Stimulated activated CD4-positive, alpha-beta T cell treated with anti-CD3 and anti-CD28 coated beads, Interleukin-12 subunit alpha, Interleukin-12 subunit beta, amount 100 ng/mL, for 48 hours (primary cell): Measurements from ENCODE around the gene ZNF107.
"Not testable (repeated sequence)": the region's sequence is repeated elsewhere in the genome, so short reads cannot be mapped to it uniquely, and the experiment has no call there.

Source experiments
- DNase-seq, 3 donors: peaks; one replicate each; pipeline ENCODE4 v3.0.0-alpha.2; 2020; ENCODE audit warnings: low read depth in 2 of 3, low spot score in 1 of 3

Gene ZNF107

GRCh38 chr7:64729089-64729848 lies 63.3 kb downstream of the ZNF107 start:
- no peak for DNase-seq

DNA sequence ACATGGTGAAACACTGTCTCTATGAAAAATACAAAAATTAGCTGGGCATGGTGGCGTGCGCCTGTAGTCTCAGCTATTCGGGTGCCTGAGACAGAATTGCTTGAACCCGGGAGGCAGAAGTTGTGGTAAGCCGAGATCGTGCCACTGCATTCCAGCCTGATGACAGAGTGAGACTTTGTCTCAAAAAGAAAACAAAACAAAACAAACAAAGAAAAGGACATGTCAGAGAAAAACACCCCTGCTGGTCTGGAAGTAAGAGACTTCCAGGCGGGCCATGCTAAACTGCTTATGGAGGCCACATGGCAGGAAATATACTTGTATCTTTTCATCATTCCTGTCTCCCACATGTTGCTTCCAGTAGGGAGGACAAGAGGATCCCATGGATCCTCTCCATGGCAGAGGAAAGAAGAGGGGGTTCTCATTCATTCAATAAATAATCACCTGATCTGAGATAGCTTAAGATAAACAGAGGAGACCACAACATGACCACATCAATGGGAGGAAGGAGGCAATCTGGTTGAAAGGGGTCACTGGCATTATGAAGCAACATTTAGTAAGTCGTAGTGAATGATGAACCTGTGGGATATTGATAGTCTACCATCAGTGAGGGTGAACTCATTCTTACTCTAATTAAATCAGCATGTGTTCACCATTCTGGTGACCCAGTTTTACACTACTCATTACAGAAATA lies 67.8 kb downstream of the ZNF107 start:
- DNase-seq = no peak

GRCh38 chr7:64736575-64736974 lies 70.6 kb downstream of the ZNF107 start:
- no peak for DNase-seq

GRCh38 chr7:64738403-64738802 lies 72.5 kb downstream of the ZNF107 start:
- DNase-seq = not testable (repeated sequence)

DNA sequence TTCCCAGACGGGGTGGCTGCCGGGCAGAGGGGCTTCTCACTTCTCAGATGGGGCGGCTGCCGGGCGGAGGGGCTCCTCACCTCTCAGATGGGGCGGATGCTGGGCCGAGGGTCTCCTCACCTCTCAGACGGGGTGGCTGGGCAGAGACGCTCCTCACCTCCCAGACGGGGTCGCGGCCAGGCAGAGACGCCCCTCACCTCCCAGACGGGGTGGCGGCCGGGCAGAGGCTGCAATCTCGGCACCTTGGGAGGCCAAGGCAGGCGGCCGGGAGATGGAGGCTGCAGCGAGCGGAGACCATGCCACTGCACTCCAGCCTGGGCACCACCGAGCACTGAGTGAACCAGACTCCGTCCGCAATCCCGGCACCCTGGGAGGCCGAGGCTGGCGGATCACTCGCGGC lies 73.0 kb downstream of the ZNF107 start:
- DNase-seq = not testable (repeated sequence)

DNA sequence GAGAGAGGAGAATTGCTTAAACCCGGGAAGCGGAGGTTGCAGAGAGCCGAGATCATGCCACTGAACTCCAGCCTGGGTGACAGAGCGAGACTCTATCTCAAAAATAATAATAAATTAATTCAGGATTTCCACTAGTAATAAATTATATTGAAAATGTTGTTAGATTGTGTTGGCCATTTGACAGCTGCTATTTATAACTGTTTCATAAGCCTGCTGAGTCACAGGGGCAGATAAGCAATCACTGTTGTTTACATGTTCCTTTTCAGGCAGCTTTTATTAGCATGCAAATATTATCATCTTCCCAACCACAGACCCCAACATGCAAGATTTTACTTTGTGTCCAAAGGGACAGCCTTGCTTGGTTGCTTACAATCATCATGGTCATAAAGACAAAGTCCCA lies 78.7 kb downstream of the ZNF107 start:
- no peak for DNase-seq

DNA sequence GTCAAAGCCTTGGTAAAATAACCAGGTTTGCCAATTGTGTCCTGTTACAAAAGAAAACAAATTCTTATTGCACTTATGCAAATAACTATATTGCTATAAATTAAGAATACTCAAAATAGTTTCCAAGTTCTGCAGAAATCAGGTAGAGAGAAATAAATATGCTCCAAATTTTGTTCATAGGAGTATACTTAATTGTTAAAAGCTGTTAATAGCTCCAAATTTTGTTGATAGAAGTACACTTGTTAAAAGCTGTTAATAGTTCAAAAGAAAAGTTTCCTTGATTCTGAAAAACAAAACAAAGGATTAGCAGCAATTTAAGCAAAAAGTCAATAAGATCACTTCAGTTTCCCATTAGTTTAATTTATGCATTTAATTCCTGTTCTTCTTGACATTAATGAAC lies 81.9 kb downstream of the ZNF107 start:
- no peak for DNase-seq

- DNase-seq = no peak
Observed at GRCh38 chr7:64753032-64753431, 87.1 kb downstream of the ZNF107 start.

- no peak for DNase-seq
Observed at GRCh38 chr7:64755865-64756264, 89.9 kb downstream of the ZNF107 start.

GRCh38 chr7:64758151-64758550 lies 92.2 kb downstream of the ZNF107 start:
- DNase-seq = no peak
